Endothelial cell (in vitro differentiated cells): ENCODE results near the gene TBL1X. TPM values are rescaled to one million over a fixed set of nuclear protein-coding genes. Genes with fewer than 3 reads are reported as not detected.
A peak's percentile ranks its signal among the peaks of the same experiment; 100 is the strongest.

Experiments
- DNase-seq: peaks from one replicate; pipeline ENCODE4 v3.0.0; 2021; ENCODE audit warnings: low spot score
- H3K27ac Mint-ChIP-seq: one replicate; pipeline ENCODE4 v1.8.0; 2021; ENCODE audit warnings: mixed read lengths, inconsistent platforms; ENCODE audit not compliant: unreplicated experiment
- H3K27me3 Mint-ChIP-seq: one replicate; pipeline ENCODE4 v1.8.0; 2021; ENCODE audit warnings: mild to moderate bottlenecking, moderate library complexity, mixed read lengths, inconsistent platforms; ENCODE audit not compliant: unreplicated experiment
- H3K36me3 Mint-ChIP-seq: one replicate; pipeline ENCODE4 v1.8.0; 2021; ENCODE audit warnings: mild to moderate bottlenecking, low read depth, mixed read lengths, inconsistent platforms; ENCODE audit not compliant: unreplicated experiment
- H3K4me1 Mint-ChIP-seq: one replicate; pipeline ENCODE4 v1.8.0; 2021; ENCODE audit warnings: mild to moderate bottlenecking, mixed read lengths, inconsistent platforms; ENCODE audit not compliant: unreplicated experiment
- H3K4me3 Mint-ChIP-seq: one replicate; pipeline ENCODE4 v1.8.0; 2021; ENCODE audit warnings: mild to moderate bottlenecking, mixed read lengths, inconsistent platforms; ENCODE audit not compliant: unreplicated experiment
- H3K9me3 Mint-ChIP-seq: one replicate; pipeline ENCODE4 v1.8.0; 2021; ENCODE audit warnings: mixed read lengths, inconsistent platforms; ENCODE audit not compliant: unreplicated experiment
- total RNA-seq: library from RNA; stranded (reverse); fragmentation: NEBNext Ultra II Directional; extraction: Animal tissue kit (Norgen Biotek cat#: 25700); gene quantifications from one replicate; pipeline ENCODE4 v1.2.1, GENCODE V29; 2021; ENCODE audit not compliant: unreplicated experiment
- TF ChIP-seq, protein P1 (sequence below): fragments of 200-600 bp; sonication (generic); IDR thresholded peaks from one replicate; pipeline ENCODE4 v1.5.0; 2021; ENCODE audit warnings: antibody characterized with exemption; ENCODE audit not compliant: unreplicated experiment

Gene TBL1X
- total RNA-seq, 1 donor from 2014 or later = 19.4 TPM

DNA sequence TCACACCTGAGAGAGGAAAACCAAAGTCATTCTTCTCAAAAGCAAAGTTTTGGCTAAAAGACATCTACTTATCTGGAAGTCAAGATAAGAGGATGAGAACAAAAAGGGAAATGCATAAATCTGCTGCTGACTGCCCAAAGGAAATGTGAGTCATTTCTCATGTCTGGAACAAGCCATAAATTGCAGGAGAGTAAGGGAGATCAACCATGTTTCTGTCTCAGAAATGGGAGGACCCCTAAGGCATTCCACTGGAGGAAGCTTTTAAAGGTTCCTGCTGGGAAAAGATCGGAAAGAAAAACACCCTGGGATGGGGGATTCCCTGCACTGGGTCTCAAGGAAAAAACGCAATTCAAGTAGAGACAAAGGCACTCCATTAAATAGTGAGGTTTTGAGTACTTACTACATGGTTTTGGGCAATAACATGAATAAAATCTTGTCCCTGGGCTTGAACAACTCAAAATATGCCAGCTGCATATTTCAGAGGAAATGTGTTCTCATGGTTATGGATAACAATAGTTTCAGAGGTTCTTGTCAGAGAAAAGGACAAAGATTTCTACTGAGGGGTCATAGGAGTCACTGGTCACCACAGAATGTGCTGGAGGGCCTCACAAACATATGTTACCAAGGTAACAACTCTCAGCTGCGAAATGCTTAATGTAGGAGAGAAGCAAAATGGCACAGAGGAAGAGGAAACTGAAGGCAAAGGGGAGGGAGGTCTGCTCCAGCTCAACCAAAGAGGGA is 281.5 kb downstream of the TBL1X start:
- Mint-ChIP-seq H3K36me3 (no peaks in the 10 kb centered on the region), H3K27ac (peak overlapping the region; percentile 99), H3K9me3 (no peaks in the 10 kb centered on the region), H3K27me3 (no peaks in the 10 kb centered on the region), H3K4me1 (peaks cover 32% of the 10 kb centered on the region), H3K4me3 (peak overlapping the region; percentile 19)
- TF ChIP-seq, protein P1, sequence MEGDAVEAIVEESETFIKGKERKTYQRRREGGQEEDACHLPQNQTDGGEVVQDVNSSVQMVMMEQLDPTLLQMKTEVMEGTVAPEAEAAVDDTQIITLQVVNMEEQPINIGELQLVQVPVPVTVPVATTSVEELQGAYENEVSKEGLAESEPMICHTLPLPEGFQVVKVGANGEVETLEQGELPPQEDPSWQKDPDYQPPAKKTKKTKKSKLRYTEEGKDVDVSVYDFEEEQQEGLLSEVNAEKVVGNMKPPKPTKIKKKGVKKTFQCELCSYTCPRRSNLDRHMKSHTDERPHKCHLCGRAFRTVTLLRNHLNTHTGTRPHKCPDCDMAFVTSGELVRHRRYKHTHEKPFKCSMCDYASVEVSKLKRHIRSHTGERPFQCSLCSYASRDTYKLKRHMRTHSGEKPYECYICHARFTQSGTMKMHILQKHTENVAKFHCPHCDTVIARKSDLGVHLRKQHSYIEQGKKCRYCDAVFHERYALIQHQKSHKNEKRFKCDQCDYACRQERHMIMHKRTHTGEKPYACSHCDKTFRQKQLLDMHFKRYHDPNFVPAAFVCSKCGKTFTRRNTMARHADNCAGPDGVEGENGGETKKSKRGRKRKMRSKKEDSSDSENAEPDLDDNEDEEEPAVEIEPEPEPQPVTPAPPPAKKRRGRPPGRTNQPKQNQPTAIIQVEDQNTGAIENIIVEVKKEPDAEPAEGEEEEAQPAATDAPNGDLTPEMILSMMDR = no peak
- DNase-seq = no peak

DNA sequence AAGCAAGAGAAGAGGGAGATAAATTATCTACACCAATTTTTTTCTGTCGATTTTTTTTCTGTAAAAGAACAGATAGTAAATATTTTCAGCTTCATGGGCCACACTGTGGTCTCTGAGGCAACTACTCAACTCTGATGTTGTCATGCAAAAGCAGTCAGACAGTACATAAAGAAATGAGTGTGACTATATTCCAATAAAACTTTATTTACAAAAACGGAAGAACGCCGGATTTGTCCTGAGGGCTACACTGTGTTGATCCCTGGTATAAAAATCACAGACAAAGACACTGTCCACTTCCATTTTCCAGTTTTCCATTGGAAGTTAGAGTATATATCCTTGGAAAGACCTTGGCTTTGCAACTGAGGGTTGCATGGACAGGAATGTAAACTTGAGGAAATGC is 282.8 kb downstream of the TBL1X start:
- no peak overlapping the region for H3K27ac Mint-ChIP-seq
- no peak overlapping the region for H3K4me3 Mint-ChIP-seq
- TF ChIP-seq, protein P1 = no peak

DNA sequence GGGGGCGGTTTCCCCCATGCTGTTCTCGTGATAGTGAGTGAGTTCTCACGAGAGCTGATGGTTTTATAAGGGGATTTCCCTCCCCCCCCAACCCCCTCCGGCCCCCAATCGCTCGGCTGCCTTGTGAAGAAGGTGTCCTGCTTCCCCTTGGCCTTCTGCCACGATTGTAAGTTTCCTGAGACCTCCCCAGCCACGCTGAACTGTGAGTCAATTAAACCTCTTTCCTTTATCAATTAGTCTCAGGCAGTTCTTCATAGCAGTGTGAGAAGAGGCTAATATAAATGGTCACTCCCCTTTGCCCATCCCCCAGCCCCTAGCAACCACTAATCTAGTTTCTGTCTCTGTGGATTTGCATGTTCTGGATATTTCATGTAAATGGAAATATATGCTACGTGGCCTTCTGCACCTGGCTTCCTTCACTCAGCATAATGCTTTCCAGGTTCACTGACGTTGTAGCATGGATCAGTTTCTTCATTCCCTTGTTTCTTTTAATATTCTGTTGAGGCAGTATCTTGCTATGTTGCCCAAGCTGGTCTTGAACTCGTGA is 284.4 kb downstream of the TBL1X start:
- no peaks in the 10 kb centered on the region for H3K36me3 Mint-ChIP-seq
- DNase-seq = no peak
- peaks cover 32% of the 10 kb centered on the region for H3K4me1 Mint-ChIP-seq
- TF ChIP-seq, protein P1 = no peak
- no peak overlapping the region for H3K27ac Mint-ChIP-seq
- no peaks in the 10 kb centered on the region for H3K9me3 Mint-ChIP-seq
- H3K4me3 Mint-ChIP-seq = no peak overlapping the region
- no peaks in the 10 kb centered on the region for H3K27me3 Mint-ChIP-seq

More for the DNA sequence above, 282.8 kb downstream of the TBL1X start:
- H3K36me3 Mint-ChIP-seq = no peaks in the 10 kb centered on the region
- DNase-seq = no peak
- no peaks in the 10 kb centered on the region for H3K9me3 Mint-ChIP-seq
- no peaks in the 10 kb centered on the region for H3K27me3 Mint-ChIP-seq
- H3K4me1 Mint-ChIP-seq = peaks cover 32% of the 10 kb centered on the region

DNA sequence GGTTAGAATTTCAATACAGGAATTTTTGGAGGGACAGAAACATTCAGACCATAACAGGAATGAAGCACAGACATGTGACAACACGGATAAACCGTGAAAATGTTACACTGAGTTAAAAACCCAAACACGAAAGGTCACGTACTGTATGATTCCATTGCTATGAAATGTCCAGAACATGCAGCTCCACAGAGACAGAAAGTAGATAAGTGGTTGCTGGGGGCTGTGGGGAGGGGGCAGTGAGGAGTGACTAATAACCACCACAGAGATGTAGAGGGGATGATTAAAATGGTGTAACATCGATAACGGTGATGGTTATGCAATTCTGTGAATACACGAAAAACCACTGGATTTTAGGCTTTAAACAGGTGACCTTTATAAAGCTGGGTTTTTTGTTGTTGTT is 292.5 kb downstream of the TBL1X start:
- TF ChIP-seq, protein P1 = no peak
- Mint-ChIP-seq H3K4me1 (peaks cover 9% of the 10 kb centered on the region), H3K27ac (no peak overlapping the region), H3K27me3 (no peaks in the 10 kb centered on the region), H3K4me3 (no peak overlapping the region), H3K36me3 (peaks cover 5% of the 10 kb centered on the region), H3K9me3 (no peaks in the 10 kb centered on the region)
- DNase-seq = no peak

DNA sequence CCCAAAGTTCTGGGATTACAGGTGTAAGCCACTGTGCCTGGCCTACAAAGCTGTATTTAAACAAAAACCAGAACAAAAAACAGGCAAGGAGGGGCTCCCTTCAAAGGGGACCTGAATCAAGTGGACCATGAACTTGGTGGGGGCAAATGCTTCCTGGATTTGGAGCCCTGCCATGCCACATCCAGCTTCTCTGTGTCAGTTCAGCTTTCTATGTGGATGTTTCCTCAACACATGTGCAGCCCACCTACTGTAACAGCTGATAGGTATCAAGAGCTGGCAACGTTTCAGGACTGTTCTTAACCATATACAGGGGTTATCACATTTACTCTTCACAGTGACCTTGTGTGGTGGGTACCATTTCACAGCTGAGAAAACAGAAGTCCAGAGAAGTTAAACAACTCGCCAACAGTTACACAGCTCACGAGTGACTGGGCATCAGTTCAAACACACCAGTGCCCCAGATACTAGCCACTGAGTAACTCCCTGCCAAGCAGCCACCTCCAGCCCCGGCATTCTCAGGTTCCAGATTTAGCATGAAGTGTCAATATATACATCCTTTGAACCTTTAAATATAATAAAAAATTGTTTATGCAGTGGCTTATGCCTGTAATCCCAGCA is 293.3 kb downstream of the TBL1X start:
- DNase-seq = no peak
- H3K4me3 Mint-ChIP-seq = no peak overlapping the region
- peaks cover 9% of the 10 kb centered on the region for H3K4me1 Mint-ChIP-seq
- no peaks in the 10 kb centered on the region for H3K27me3 Mint-ChIP-seq
- TF ChIP-seq, protein P1 = no peak
- H3K27ac Mint-ChIP-seq = no peak overlapping the region
- H3K9me3 Mint-ChIP-seq = no peaks in the 10 kb centered on the region
- H3K36me3 Mint-ChIP-seq = peaks cover 5% of the 10 kb centered on the region
